Activated CD4-positive, alpha-beta T cell treated with anti-CD3 and anti-CD28 coated beads for 1 hour (primary cell): ENCODE data around the gene TWSG1.
"Not testable (repeated sequence)": the region's sequence is repeated elsewhere in the genome, so short reads cannot be mapped to it uniquely, and the experiment has no call there.

Source experiments
- DNase-seq: peaks from one replicate; pipeline ENCODE4 v3.0.0-alpha.2; 2020

The TWSG1 gene

GRCh38 chr18:9428862-9429661 lies 94.5 kb downstream of the TWSG1 start:
- no peak for DNase-seq

DNA sequence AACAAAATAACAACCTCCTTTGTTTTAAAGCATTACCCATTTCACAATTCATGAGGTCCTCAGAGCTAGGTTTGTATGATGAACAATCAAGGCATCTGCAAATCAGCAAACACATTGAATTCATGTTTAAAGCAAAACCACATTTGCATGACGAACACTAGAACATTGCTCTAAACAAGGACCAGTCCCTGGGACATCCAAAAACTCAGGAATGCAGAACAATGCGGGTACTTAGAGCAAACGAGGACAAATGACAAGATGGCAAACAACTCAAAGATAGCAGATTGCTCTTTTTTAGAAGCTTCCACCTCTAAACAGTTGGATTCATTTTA lies 95.1 kb downstream of the TWSG1 start:
- DNase-seq: no peak

- DNase-seq: not testable (repeated sequence)
Measured at GRCh38 chr18:9430315-9430714, 95.7 kb downstream of the TWSG1 start.

GRCh38 chr18:9431296-9431695 lies 96.7 kb downstream of the TWSG1 start:
- no peak for DNase-seq

- DNase-seq: not testable (repeated sequence)
Measured at GRCh38 chr18:9433122-9433521, 98.5 kb downstream of the TWSG1 start.

- DNase-seq: no peak
Measured at GRCh38 chr18:9433671-9434121, 99.1 kb downstream of the TWSG1 start.

DNA sequence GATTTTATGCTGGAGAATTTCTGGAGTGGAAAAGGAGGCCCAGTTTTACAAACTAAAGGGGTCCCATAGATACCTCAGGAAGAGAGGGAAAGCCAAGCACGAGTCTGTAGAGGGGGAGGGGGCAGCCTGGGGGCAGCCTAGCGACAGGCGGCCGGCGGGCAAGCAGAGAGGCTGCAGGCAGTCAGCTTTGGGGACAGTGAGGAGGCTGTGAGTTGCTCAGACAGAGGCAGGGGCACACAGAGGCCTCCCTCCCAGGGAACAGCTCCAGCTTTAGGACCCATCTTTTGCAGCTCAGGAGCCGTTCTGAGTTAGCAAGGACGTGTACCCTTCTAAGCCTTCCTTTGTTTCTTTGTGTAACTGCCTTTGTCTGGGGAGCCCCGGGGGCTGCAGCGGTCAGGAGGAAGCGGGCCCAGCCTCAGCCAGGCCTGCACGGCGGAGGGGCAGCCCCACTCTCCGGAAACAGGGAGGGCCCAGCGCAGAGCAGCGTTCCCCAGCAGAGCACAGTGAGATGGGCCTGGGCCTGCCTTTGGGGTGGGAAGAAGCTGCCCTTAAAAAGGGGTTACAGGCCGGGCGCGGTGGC lies 99.6 kb downstream of the TWSG1 start:
- no peak for DNase-seq

DNA sequence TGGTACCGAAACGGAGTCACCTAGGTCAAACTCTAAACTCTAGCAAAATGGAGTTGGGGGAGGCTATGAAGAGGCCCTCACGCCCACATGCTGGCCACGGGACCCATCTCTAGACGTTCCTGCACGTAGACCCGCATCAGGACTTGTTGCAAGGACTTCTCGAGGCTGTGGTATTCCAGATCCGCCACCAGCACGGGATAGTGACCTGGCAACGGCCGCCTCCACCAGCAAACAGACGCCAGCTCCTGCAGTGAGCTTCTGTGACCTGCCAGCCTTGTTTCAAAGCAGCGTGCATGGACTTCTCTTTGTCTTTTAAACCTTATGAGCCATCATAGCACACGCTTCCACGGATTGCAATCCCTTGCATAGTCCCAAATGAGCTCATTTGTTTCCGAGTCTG lies 100.5 kb downstream of the TWSG1 start:
- DNase-seq: no peak

DNA sequence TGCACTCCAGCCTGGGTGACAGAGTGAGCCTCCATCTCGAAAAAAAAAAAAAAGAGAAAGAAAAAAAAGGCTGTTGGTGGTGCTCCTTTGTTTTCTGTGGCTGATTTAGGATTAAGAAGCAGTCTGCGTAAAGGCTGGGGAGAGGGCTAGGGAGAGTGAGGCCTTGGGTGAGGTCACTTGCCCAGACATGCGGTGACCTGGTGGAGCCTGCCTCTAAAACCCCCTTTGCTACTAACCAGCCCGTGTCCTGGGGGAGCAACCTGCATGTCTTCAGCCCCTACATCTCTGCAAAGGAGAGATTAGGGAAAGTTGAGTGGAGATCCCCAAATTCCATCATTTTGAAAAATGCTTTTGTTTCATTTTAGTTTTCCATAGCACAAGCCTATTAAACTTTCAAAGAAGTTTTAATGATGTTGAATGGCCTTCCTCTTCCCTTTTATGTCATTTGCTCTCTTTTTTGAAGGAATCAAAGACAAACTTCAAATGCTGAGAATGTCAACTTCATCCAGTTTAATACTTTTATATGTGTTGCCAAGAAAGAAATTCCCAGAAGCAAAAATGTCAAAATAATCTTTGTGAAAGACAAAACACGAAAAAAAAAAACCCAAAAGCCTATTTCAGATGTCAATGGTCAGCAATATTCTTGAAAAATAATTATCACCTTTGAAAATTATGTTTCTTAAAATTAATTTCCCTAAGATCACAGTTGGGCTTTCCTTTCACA lies 101.8 kb downstream of the TWSG1 start:
- DNase-seq: no peak

GRCh38 chr18:9437021-9437437 lies 102.5 kb downstream of the TWSG1 start:
- DNase-seq: no peak

GRCh38 chr18:9437672-9438071 lies 103.1 kb downstream of the TWSG1 start:
- no peak for DNase-seq

GRCh38 chr18:9441061-9441460 lies 106.5 kb downstream of the TWSG1 start:
- DNase-seq: no peak

DNA sequence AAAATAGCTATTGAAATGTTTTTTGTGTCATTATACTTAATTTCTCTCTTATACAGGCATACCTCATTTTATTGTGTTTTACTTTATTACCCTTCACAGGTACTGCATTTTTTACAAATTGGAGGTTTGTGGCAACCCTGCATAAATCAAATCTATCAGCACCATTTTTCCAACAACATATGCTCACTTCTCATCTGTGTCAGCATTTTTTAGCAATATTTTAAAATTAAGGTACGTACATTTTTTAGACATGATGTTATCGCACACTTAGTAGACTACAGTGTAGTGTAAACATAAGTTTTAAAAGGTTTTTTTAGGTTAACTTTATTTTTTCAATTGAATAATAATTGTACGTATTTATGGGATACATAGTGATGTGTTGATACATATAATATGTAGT lies 110.0 kb downstream of the TWSG1 start:
- DNase-seq: no peak

DNA sequence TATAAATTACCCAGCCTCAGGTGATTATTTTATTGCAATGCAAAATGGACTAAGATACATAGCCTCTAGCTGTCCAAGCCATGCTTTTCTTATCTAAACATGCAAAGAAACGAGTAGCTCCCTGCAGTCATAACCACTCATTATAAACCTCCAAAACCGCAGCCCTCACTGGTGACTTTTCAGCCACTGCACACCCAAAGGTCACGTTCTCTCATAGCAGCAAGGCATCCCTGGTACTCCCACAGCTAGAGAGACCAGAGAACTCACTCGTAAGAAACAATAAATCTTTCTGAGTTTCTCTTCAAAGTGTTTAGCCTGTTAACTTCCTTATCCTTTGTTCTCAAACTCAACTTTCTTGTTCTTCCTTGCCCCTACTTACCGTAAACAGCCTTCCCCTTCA lies 112.3 kb downstream of the TWSG1 start:
- DNase-seq: no peak

DNA sequence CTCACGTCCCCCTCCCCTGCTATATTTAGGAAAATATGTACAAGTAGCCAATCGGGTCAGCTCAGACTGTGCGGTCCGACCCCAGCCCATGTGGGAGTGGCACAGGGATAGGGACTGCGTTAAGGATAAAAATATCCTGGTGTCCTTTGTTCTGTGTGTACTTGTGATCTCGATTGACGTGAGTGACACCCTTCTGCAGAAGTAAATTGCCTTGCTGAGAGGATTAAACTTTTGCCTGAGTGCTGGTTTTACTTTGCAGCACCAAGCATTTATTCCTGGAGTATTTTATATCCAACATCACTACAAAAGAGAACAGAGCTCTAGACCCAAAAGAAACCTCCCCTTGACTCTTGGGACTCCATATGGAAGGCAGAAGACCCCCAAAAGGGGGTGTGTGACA lies 112.8 kb downstream of the TWSG1 start:
- no peak for DNase-seq

DNA sequence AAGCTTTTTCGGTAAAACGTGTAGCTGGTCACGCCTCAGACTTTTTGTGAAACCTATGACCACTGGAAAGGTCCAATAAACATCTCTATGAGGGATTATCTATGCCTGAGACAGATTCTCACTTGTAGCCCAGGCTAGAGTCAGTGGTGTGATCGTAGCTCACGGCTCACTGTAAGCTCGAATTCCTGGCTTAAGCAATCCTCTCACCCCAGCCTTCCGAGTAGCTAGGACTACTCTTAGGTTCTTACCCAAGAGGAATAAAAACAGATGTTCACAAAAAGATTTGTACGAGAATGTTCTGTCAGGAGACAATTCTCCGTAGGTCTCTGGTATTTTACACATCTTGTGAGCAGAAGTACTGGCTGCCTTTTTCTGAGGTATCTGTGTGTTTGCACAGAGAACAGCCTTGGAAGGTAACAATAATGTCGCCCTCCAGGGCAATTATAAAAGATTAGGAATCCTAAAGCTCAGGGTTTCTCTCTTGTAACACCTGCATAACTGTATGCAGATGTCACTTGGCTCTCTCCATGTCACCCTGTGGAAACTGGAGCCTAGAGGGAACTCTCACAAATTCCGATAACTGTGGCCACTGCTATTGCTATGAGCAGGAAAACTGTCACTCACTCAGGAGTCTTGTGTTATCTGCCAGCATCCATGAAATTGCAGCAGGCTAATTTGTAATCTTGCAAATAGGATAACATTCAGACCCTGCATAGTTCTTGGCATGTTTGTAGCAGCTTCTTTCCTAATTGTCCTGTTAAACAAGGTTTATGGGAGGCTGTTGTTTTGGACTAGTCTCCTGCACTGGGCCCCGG lies 115.2 kb downstream of the TWSG1 start:
- no peak for DNase-seq

DNA sequence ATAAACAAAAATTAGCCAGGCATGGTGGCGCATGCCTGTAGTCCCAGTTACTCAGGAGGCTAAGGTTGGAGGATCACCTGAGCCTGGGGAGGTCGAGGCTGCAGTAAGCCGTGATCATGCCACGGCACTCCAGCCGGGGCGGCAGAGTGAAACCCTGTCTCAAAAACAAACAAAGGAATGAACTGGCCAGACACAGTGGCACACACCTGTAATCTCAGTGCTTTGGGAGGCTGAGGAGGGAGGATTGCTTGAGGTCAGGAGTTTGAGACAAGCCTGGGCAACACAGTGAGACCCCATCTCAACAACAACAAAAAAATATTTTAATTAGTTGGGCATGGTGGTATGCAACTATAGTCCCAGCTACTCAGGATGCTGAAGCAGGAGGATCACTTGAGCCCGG lies 116.3 kb downstream of the TWSG1 start:
- DNase-seq: not testable (repeated sequence)
